Endothelial cell of umbilical vein (primary cell): ENCODE measurements around the gene COMMD2. TPM values are rescaled to one million over a fixed set of nuclear protein-coding genes. Genes with fewer than 3 reads are reported as not detected.

Experiments used
- BruUV-seq: library from RNA; stranded (reverse); fragments of 400-500 nt; replicated peaks from 2 replicates; lab custom pipeline; 2021; lab: Mats Ljungman, UMichigan
- CTCF ChIA-PET: fragments of 300-600, 350-600 bp; sonication (Branson Sonifier 250); formaldehyde crosslinking; loops from one replicate; lab custom pipeline; 2021; ENCODE audit warnings: antibody characterized with exemption, inconsistent platforms; lab: Charles Lee
- POLR2A ChIA-PET: fragments of 300-600, 350-600 bp; sonication (Branson Sonifier 250); formaldehyde crosslinking; loops from one replicate; lab custom pipeline; 2021; ENCODE audit warnings: antibody characterized with exemption, inconsistent platforms; lab: Charles Lee
- DNase-seq: peaks from one replicate; pipeline ENCODE4 v3.0.0-alpha.2; 2011; ENCODE audit warnings: low read depth, low spot score
- FAIRE-seq: peaks from 2 replicates; lab custom pipeline; 2011; peaks lifted over from hg19 to GRCh38; lab: Jason Lieb, UNC
- H2AFZ ChIP-seq: 2 replicates; pipeline ENCODE4 v1.6.0; 2012; ENCODE audit warnings: low read depth, low read length, control low read depth, inconsistent platforms
- H3K27ac ChIP-seq: 2 replicates; pipeline ENCODE4 v1.5.1; 2011; ENCODE audit warnings: low read depth, mild to moderate bottlenecking, control low read depth, low read length, moderate library complexity; ENCODE audit not compliant: insufficient read depth
- H3K27me3 ChIP-seq, 2 experiments: 2 replicates each; pipeline versions ENCODE4 v1.6.0 to v1.6.1; 2011; ENCODE audit warnings: low read length in 2 of 2, mixed read lengths in 1 of 2; ENCODE audit not compliant: control insufficient read depth in 2 of 2, insufficient read depth in 2 of 2
- H3K36me3 ChIP-seq, 2 experiments: 2 replicates in 1 of 2; 3 replicates in 1 of 2; pipeline ENCODE4 v1.5.1; 2011; ENCODE audit warnings: low read length in 2 of 2, mild to moderate bottlenecking in 1 of 2, moderate library complexity in 1 of 2; ENCODE audit not compliant: control insufficient read depth in 2 of 2, insufficient read depth in 2 of 2; ENCODE audit errors: extremely low read depth in 1 of 2
- H3K4me1 ChIP-seq: 3 replicates; pipeline ENCODE4 v1.5.1; 2011; ENCODE audit warnings: mild to moderate bottlenecking, low read length; ENCODE audit not compliant: control insufficient read depth, insufficient read depth; ENCODE audit errors: extremely low read depth
- H3K4me2 ChIP-seq: 2 replicates; pipeline ENCODE4 v1.6.1; 2011; ENCODE audit warnings: low read length, control low read depth, mixed read lengths; ENCODE audit not compliant: insufficient read depth
- H3K4me3 ChIP-seq, 3 experiments: fragments of 200-600 bp in 1 of 3; sonication (generic), shearing (Covaris generic) in 1 of 3; replicated peaks in 1 of 3; 2 replicates each; pipeline ENCODE4 v1.5.1; 2011 to 2016; ENCODE audit warnings: control low read depth in 3 of 3, low read length in 3 of 3, mild to moderate bottlenecking in 2 of 3, inconsistent platforms in 1 of 3, low read depth in 1 of 3, moderate library complexity in 1 of 3; ENCODE audit not compliant: insufficient read depth in 1 of 3
- H3K79me2 ChIP-seq: 2 replicates; pipeline ENCODE4 v1.6.0; 2012; ENCODE audit warnings: low read length, inconsistent platforms; ENCODE audit not compliant: control insufficient read depth, insufficient read depth
- H3K9ac ChIP-seq: replicated peaks from 2 replicates; pipeline ENCODE3; 2011; ENCODE audit warnings: low read length, control low read depth; ENCODE audit not compliant: insufficient read depth; ENCODE audit errors: extremely low read depth
- H3K9me1 ChIP-seq: replicated peaks from 3 replicates; pipeline ENCODE4 v1.6.0; 2011; ENCODE audit warnings: mild to moderate bottlenecking, low read length; ENCODE audit not compliant: control insufficient read depth, insufficient read depth; ENCODE audit errors: extremely low read depth
- H3K9me3 ChIP-seq: replicated peaks from 2 replicates; pipeline ENCODE4 v1.5.1; 2012; ENCODE audit warnings: low read length, inconsistent platforms; ENCODE audit not compliant: control insufficient read depth, insufficient read depth
- H4K20me1 ChIP-seq: replicated peaks from 2 replicates; pipeline ENCODE3; 2011; ENCODE audit warnings: mild to moderate bottlenecking, low read length; ENCODE audit not compliant: control insufficient read depth, insufficient read depth; ENCODE audit errors: extremely low read depth
- EZH2 ChIP-seq: IDR thresholded peaks from 2 replicates; pipeline ENCODE4 v1.6.1; 2012; ENCODE audit warnings: borderline replicate concordance, low read depth, mild to moderate bottlenecking, moderate library complexity, low read length, inconsistent platforms; ENCODE audit not compliant: severe bottlenecking
- FOS ChIP-seq: IDR thresholded peaks from 2 replicates; pipeline ENCODE4 v1.6.1; 2011; ENCODE audit warnings: mild to moderate bottlenecking, low read length, moderate library complexity, borderline replicate concordance; ENCODE audit not compliant: insufficient read depth
- GATA2 ChIP-seq: IDR thresholded peaks from 2 replicates; pipeline ENCODE4 v1.7.0; 2011; ENCODE audit warnings: low read depth, mild to moderate bottlenecking, moderate library complexity, mixed read lengths, low read length; ENCODE audit not compliant: insufficient read length, insufficient read depth
- JUN ChIP-seq: IDR thresholded peaks from 2 replicates; pipeline ENCODE4 v1.6.1; 2011; ENCODE audit warnings: borderline replicate concordance, low read depth; ENCODE audit not compliant: insufficient read length, insufficient read depth
- MYC ChIP-seq: IDR thresholded peaks from one replicate; pipeline ENCODE4 v1.6.1; 2011; ENCODE audit warnings: mild to moderate bottlenecking, low read depth, low read length
- POLR2A ChIP-seq: IDR thresholded peaks from 2 replicates; pipeline ENCODE4 v1.6.1; 2012; ENCODE audit warnings: low read depth, mild to moderate bottlenecking, control low read depth, low read length
- POLR2AphosphoS5 ChIP-seq: IDR thresholded peaks from 2 replicates; pipeline ENCODE4 v1.6.1; 2012; ENCODE audit warnings: low read depth, mild to moderate bottlenecking, control low read depth, low read length, moderate library complexity; ENCODE audit not compliant: insufficient read depth
- dilution Hi-C: fragments of 300-500 bp; cut with MboI; formaldehyde crosslinking; loops from one replicate; pipeline ENCODE4 v1.15.0; 2019; ENCODE audit warnings: low sequenced_read_pairs; ENCODE audit not compliant: extremely low pct_ligation_motif_present
- intact Hi-C: fragments of 100-400 bp; cut with micrococcal nuclease; formaldehyde crosslinking; loops from one replicate; pipeline ENCODE4 v1.10.0; 2022
- polyA plus RNA-seq, 4 experiments: library from polyadenylated mRNA; depleted of rRNA in 3 of 4; stranded (reverse) in 3 of 4; unstranded in 1 of 4; fragments of >200 nt; gene quantifications; 2 replicates each; pipeline versions ENCODE4 v1.2.1 to v1.2.3, GENCODE V29; 2011 to 2012; ENCODE audit warnings: missing spikeins in 1 of 4
- total RNA-seq: library from RNA; stranded (reverse); gene quantifications from 2 replicates; pipeline ENCODE4 v1.2.3, GENCODE V29; 2021
- TF ChIP-seq, protein P1 (sequence below): IDR thresholded peaks from 2 replicates; pipeline ENCODE4 v1.6.1; 2011; ENCODE audit not compliant: insufficient read depth, insufficient read length
- TF ChIP-seq, protein P2 (sequence below), 2 donors: IDR thresholded peaks; 1 replicate in 1 of 2; 2 replicates in 1 of 2; pipeline ENCODE4 v1.5.1; 2011; ENCODE audit warnings: low read length in 2 of 2, mild to moderate bottlenecking in 2 of 2, moderate library complexity in 2 of 2, control low read depth in 1 of 2, inconsistent platforms in 1 of 2, low read depth in 1 of 2; ENCODE audit not compliant: insufficient read depth in 1 of 2; ENCODE audit errors: extremely low read depth in 1 of 2

COMMD2 gene
- total and polyA plus RNA-seq, 2 donors (not counting 3 experiments of a cell fraction or from before 2014, with no cell fraction given) = 18.3 to 51.0 TPM

DNA sequence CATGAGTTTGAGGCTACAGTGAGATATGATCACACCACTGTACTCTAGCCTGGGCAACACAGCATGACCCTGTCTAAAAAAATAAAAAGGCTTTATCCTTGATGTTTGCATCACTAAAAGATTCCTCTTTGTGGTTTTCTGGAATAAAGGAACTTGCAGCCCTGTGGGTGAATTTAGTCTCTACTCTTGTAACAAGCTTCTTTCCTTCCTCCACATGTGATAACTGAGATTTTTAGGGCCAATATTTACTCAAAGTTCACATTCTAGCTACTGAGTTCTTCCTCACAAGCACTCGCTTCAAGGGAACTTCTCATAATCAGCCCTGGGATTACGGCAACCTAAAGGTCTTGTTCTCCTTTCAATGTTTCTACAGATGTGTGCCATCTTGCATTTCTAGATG, 24.6 kb downstream of the COMMD2 start:
- no TSS peak for BruUV-seq
- Histone ChIP-seq H4K20me1 (no peaks in the 10 kb centered on the region), H3K36me3 (no peaks in the 10 kb centered on the region), H3K27me3 (no peaks in the 10 kb centered on the region), H3K27ac (no peak overlapping the region), H3K79me2 (no peaks in the 10 kb centered on the region), H3K9me3 (no peaks in the 10 kb centered on the region), H3K4me2 (no peak overlapping the region), H3K9ac (no peak overlapping the region), H2AFZ (no peak overlapping the region), H3K4me3 (no peak overlapping the region), H3K4me1 (no peaks in the 10 kb centered on the region), H3K9me1 (no peaks in the 10 kb centered on the region)
- dilution Hi-C loops = loop anchor here (25.0 kb wide), 1 partner anchor 215 kb away; no protein-coding TSS in a partner anchor
- FAIRE-seq = no peak
- POLR2A ChIA-PET = no interaction called here
- TF ChIP-seq GATA2 (no peak), POLR2A (no peak), EZH2 (no peak), MYC (no peak), JUN (no peak), FOS (no peak), POLR2AphosphoS5 (no peak)
- TF ChIP-seq, protein P1, sequence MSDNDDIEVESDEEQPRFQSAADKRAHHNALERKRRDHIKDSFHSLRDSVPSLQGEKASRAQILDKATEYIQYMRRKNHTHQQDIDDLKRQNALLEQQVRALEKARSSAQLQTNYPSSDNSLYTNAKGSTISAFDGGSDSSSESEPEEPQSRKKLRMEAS = no peak
- TF ChIP-seq, protein P2, sequence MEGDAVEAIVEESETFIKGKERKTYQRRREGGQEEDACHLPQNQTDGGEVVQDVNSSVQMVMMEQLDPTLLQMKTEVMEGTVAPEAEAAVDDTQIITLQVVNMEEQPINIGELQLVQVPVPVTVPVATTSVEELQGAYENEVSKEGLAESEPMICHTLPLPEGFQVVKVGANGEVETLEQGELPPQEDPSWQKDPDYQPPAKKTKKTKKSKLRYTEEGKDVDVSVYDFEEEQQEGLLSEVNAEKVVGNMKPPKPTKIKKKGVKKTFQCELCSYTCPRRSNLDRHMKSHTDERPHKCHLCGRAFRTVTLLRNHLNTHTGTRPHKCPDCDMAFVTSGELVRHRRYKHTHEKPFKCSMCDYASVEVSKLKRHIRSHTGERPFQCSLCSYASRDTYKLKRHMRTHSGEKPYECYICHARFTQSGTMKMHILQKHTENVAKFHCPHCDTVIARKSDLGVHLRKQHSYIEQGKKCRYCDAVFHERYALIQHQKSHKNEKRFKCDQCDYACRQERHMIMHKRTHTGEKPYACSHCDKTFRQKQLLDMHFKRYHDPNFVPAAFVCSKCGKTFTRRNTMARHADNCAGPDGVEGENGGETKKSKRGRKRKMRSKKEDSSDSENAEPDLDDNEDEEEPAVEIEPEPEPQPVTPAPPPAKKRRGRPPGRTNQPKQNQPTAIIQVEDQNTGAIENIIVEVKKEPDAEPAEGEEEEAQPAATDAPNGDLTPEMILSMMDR (IDR thresholded peaks at IDR 0.05; ENCODE audit: extremely low read depth in 1 of 2, insufficient read depth in 1 of 2, low read depth in 1 of 2, low read length in 2 of 2) = no peak
- intact Hi-C loops = no loop called here
- CTCF ChIA-PET = interaction anchor here (0.9 to 1.3 kb wide), 5 partner anchors 10 to 80 kb away, joined by 3 to 5 read pairs (median 3); partner anchors contain the start of gene WWTR1
- no peak for DNase-seq
